HCT116 (cell line): ENCODE data around the gene OR2A12. TPM values are rescaled to one million over a fixed set of nuclear protein-coding genes. Genes with fewer than 3 reads are reported as not detected.

Source experiments
- ATAC-seq: fragments of 200-7000 bp; cut with Tn5 transposase; 2 replicates; pipeline ENCODE4 v1.9.1; 2020; ENCODE audit warnings: mild to moderate bottlenecking, moderate library complexity
- BruUV-seq: library from RNA; stranded (reverse); fragments of 400-500 nt; replicated peaks from 2 replicates; lab custom pipeline; 2021; lab: Mats Ljungman, UMichigan
- CTCF ChIA-PET: fragments of 300-600 bp; sonication (Branson Sonifier 250); formaldehyde crosslinking; loops from one replicate; lab custom pipeline; 2021; ENCODE audit warnings: antibody characterized with exemption; lab: Charles Lee
- POLR2A ChIA-PET: fragments of 300-600, 350-600 bp; sonication (Branson Sonifier 250); formaldehyde crosslinking; loops from one replicate; lab custom pipeline; 2021; ENCODE audit warnings: antibody characterized with exemption; lab: Charles Lee
- RAD21 ChIA-PET, 2 experiments: fragments of 300-600 bp; sonication (Branson Sonifier 250); formaldehyde crosslinking; loops; one replicate each; lab custom pipeline; 2023; ENCODE audit warnings: low total read pairs in 2 of 2; ENCODE audit not compliant: uncharacterized antibody in 2 of 2, unreplicated experiment in 2 of 2, low non-redundant PET in 1 of 2; lab: Charles Lee
- DNase-seq: peaks from one replicate; pipeline ENCODE4 v3.0.0-alpha.2; 2010; ENCODE audit warnings: low read depth, low spot score
- H2AFZ ChIP-seq: fragments of 200-600 bp; shearing (Covaris generic), sonication (generic); 2 replicates; pipeline ENCODE4 v1.6.1; 2017; ENCODE audit warnings: low read depth, mixed run types, mixed read lengths, antibody characterized with exemption, low read length; ENCODE audit not compliant: poor library complexity, severe bottlenecking
- H3K27ac ChIP-seq: 2 replicates; pipeline ENCODE4 v1.5.1; 2012; ENCODE audit warnings: low read depth, low read length
- H3K27me3 ChIP-seq: fragments of 200-600 bp; sonication (generic); 2 replicates; pipeline ENCODE4 v1.6.1; 2016; ENCODE audit warnings: mixed run types, low read length, mixed read lengths; ENCODE audit not compliant: insufficient read depth
- H3K36me3 ChIP-seq, 2 experiments: fragments of 200-500 bp in 1 of 2; fragments of 200-600 bp in 1 of 2; sonication (Bioruptor generic) in 1 of 2; sonication (generic) in 1 of 2; 2 replicates each; pipeline versions ENCODE4 v1.5.1 to v1.6.1; 2014 to 2016; ENCODE audit warnings: low read length in 2 of 2, inconsistent platforms in 1 of 2, mixed read lengths in 1 of 2, mixed run types in 1 of 2; ENCODE audit not compliant: insufficient read depth in 2 of 2, control insufficient read depth in 1 of 2
- H3K4me1 ChIP-seq, 2 experiments: fragments of 200-600 bp in 1 of 2; sonication (generic) in 1 of 2; 2 replicates each; pipeline versions ENCODE4 v1.5.1 to v1.6.1; 2012 to 2017; ENCODE audit warnings: low read length in 2 of 2, inconsistent platforms in 1 of 2, mild to moderate bottlenecking in 1 of 2, mixed read lengths in 1 of 2, mixed run types in 1 of 2, moderate library complexity in 1 of 2; ENCODE audit not compliant: insufficient read depth in 2 of 2, control insufficient read depth in 1 of 2
- H3K4me2 ChIP-seq: fragments of 200-600 bp; sonication (generic); 2 replicates; pipeline ENCODE4 v1.6.1; 2017; ENCODE audit warnings: mixed run types, low read length, mixed read lengths
- H3K4me3 ChIP-seq, 2 experiments: fragments of 200-600 bp in 1 of 2; sonication (generic) in 1 of 2; replicated peaks in 1 of 2; 2 replicates each; pipeline ENCODE4 v1.5.1; 2011 to 2016; ENCODE audit warnings: low read length in 2 of 2, control low read depth in 1 of 2, low read depth in 1 of 2, mild to moderate bottlenecking in 1 of 2, mixed read lengths in 1 of 2, mixed run types in 1 of 2
- H3K79me2 ChIP-seq: fragments of 200-600 bp; sonication (generic); 2 replicates; pipeline ENCODE4 v1.6.1; 2017; ENCODE audit warnings: mild to moderate bottlenecking, mixed run types, low read length, moderate library complexity, mixed read lengths; ENCODE audit not compliant: insufficient read depth
- H3K9ac ChIP-seq: fragments of 200-600 bp; sonication (generic); 2 replicates; pipeline ENCODE4 v1.6.1; 2016; ENCODE audit warnings: low read length, mixed read lengths
- H3K9me2 ChIP-seq: fragments of 200-600 bp; sonication (generic), shearing (Covaris generic); 2 replicates; pipeline ENCODE4 v1.6.1; 2017; ENCODE audit warnings: mixed run types, mild to moderate bottlenecking, moderate library complexity; ENCODE audit not compliant: insufficient read depth
- H3K9me3 ChIP-seq, 2 experiments: fragments of 200-500 bp in 1 of 2; fragments of 200-600 bp in 1 of 2; sonication (Bioruptor generic) in 1 of 2; sonication (generic) in 1 of 2; 2 replicates each; pipeline ENCODE4 v1.6.1; 2014 to 2017; ENCODE audit warnings: low read length in 2 of 2, mixed read lengths in 2 of 2, inconsistent platforms in 1 of 2, low read depth in 1 of 2, mild to moderate bottlenecking in 1 of 2, mixed run types in 1 of 2, moderate library complexity in 1 of 2; ENCODE audit not compliant: control insufficient read depth in 1 of 2, insufficient read depth in 1 of 2
- H4K20me1 ChIP-seq: fragments of 200-600 bp; sonication (generic), shearing (Covaris generic); 2 replicates; pipeline ENCODE4 v1.6.1; 2017; ENCODE audit warnings: mixed run types, mild to moderate bottlenecking, moderate library complexity; ENCODE audit not compliant: insufficient read depth
- CTCF ChIP-seq, 3 experiments: fragments of 200-600 bp in 1 of 3; sonication (generic) in 1 of 3; IDR thresholded peaks in 2 of 3; conservative IDR thresholded peaks in 1 of 3; 2 replicates each; pipeline ENCODE4 v1.5.1; 2012 to 2017; ENCODE audit warnings: low read depth in 2 of 3, low read length in 2 of 3, antibody characterized with exemption in 1 of 3, borderline replicate concordance in 1 of 3, control low read depth in 1 of 3, mild to moderate bottlenecking in 1 of 3, mixed read lengths in 1 of 3, mixed run types in 1 of 3, moderate library complexity in 1 of 3; ENCODE audit not compliant: insufficient read depth in 1 of 3
- EGR1 ChIP-seq: IDR thresholded peaks from 2 replicates; pipeline ENCODE4 v1.6.1; 2012; ENCODE audit warnings: low read depth
- EZH2 ChIP-seq: fragments of 200-600 bp; sonication (generic); IDR thresholded peaks from 2 replicates; pipeline ENCODE4 v1.6.1; 2017; ENCODE audit warnings: antibody characterized with exemption, mixed run types
- POLR2AphosphoS5 ChIP-seq: IDR thresholded peaks from 2 replicates; pipeline ENCODE4 v1.6.1; 2011; ENCODE audit warnings: mild to moderate bottlenecking, low read depth, low read length, moderate library complexity
- RAD21 ChIP-seq: IDR thresholded peaks from 2 replicates; pipeline ENCODE4 v1.6.1; 2012; ENCODE audit warnings: low read depth, mild to moderate bottlenecking
- SRF ChIP-seq: IDR thresholded peaks from 2 replicates; pipeline ENCODE4 v1.6.1; 2012; ENCODE audit warnings: low read depth
- TCF7L2 ChIP-seq: IDR thresholded peaks from 2 replicates; pipeline ENCODE4 v1.7.0; 2011; ENCODE audit warnings: borderline replicate concordance, inconsistent platforms; ENCODE audit not compliant: insufficient read depth, insufficient read length; ENCODE audit errors: extremely low read depth
- ZBTB33 ChIP-seq: IDR thresholded peaks from 2 replicates; pipeline ENCODE4 v1.6.1; 2011; ENCODE audit warnings: mild to moderate bottlenecking, low read length, moderate library complexity; ENCODE audit not compliant: insufficient replicate concordance; ENCODE audit errors: extremely low read depth
- ZFX ChIP-seq: fragments of 450-650 bp; IDR thresholded peaks from 2 replicates; pipeline ENCODE4 v1.6.1; 2017
- intact Hi-C: fragments of 100-400 bp; cut with micrococcal nuclease; formaldehyde crosslinking; loops from 2 replicates; pipeline ENCODE4 v1.10.0; 2022
- total RNA-seq: library from RNA; stranded (reverse); gene quantifications from one replicate; pipeline ENCODE4 v1.2.1, GENCODE V29; 2021; ENCODE audit not compliant: unreplicated experiment
- TF ChIP-seq, protein P1 (sequence below): IDR thresholded peaks from 2 replicates; pipeline ENCODE4 v1.6.1; 2012

Gene OR2A12
- total RNA-seq, 1 experiment from 2014 or later, result not detected

- no peak overlapping the region for H2AFZ ChIP-seq
- intact Hi-C loops, result no loop called here
- no peaks in the 10 kb centered on the region for H4K20me1 ChIP-seq
- no peak overlapping the region for H3K9ac ChIP-seq
- no peaks in the 10 kb centered on the region for H3K27me3 ChIP-seq
- no peaks in the 10 kb centered on the region for H3K9me3 ChIP-seq
- H3K79me2 ChIP-seq, result no peaks in the 10 kb centered on the region
- H3K27ac ChIP-seq, result no peak overlapping the region
- no peaks in the 10 kb centered on the region for H3K9me2 ChIP-seq
- ATAC-seq, result no peak
- BruUV-seq, result no TSS peak
- POLR2A ChIA-PET, result no interaction called here
- no peaks in the 10 kb centered on the region for H3K4me1 ChIP-seq
- TF ChIP-seq RAD21, result no peak
- no peak for TF ChIP-seq POLR2AphosphoS5
- TF ChIP-seq, protein P1, sequence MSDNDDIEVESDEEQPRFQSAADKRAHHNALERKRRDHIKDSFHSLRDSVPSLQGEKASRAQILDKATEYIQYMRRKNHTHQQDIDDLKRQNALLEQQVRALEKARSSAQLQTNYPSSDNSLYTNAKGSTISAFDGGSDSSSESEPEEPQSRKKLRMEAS, result no peak
- no peak for TF ChIP-seq SRF
- TF ChIP-seq CTCF (IDR thresholded peaks at IDR 0.05 in 2 of 3, conservative IDR thresholded peaks at IDR 0.05 in 1 of 3; ENCODE audit: borderline replicate concordance in 1 of 3, insufficient read depth in 1 of 3, low read depth in 2 of 3, low read length in 2 of 3), result no peak
- no peak for TF ChIP-seq EGR1
- no peak for TF ChIP-seq ZFX
- TF ChIP-seq TCF7L2, result no peak
- TF ChIP-seq EZH2, result no peak
- TF ChIP-seq ZBTB33, result no peak
- DNase-seq, result no peak
- RAD21 ChIA-PET, result no interaction called here
- H3K36me3 ChIP-seq, result no peaks in the 10 kb centered on the region
- no peak overlapping the region for H3K4me3 ChIP-seq
- CTCF ChIA-PET, result no interaction called here
- no peak overlapping the region for H3K4me2 ChIP-seq
Measured at GRCh38 chr7:144100607-144101006, 14.5 kb downstream of the OR2A12 start.
